ENCODE data around the gene MTNR1A. TPM values are rescaled to one million over a fixed set of nuclear protein-coding genes. Genes with fewer than 3 reads are reported as not detected.

MTNR1A gene
- total and polyA plus RNA-seq, 2 donors (not counting 1 experiment from before 2014, with no cell fraction given), result not detected

DNA sequence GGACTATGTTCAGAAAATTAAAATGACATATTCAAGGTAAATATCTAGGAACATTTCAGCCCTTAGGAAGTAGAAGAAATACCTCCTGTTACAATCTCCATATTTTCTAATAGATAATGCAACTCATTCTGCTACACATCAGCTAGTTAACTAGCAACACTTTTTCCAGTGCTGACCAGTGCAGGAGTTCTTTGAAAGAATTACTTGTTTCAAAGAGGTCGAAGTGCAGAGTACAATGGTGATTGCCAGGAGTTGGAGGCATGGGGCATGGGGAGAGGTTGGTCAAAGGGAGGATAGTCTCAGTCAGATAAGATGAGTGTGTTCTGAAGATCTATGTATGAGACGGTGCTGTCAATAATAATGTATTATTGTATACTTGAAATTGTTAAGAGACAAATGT, 53.1 kb downstream of the MTNR1A start:
- no peak for TF ChIP-seq EZH2 (IDR thresholded peaks at IDR 0.05; ENCODE audit: borderline replicate concordance, insufficient read depth, low read depth, low read length, poor library complexity, severe bottlenecking)
- TF ChIP-seq, protein P1, sequence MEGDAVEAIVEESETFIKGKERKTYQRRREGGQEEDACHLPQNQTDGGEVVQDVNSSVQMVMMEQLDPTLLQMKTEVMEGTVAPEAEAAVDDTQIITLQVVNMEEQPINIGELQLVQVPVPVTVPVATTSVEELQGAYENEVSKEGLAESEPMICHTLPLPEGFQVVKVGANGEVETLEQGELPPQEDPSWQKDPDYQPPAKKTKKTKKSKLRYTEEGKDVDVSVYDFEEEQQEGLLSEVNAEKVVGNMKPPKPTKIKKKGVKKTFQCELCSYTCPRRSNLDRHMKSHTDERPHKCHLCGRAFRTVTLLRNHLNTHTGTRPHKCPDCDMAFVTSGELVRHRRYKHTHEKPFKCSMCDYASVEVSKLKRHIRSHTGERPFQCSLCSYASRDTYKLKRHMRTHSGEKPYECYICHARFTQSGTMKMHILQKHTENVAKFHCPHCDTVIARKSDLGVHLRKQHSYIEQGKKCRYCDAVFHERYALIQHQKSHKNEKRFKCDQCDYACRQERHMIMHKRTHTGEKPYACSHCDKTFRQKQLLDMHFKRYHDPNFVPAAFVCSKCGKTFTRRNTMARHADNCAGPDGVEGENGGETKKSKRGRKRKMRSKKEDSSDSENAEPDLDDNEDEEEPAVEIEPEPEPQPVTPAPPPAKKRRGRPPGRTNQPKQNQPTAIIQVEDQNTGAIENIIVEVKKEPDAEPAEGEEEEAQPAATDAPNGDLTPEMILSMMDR (IDR thresholded peaks at IDR 0.05), result no peak
- no peak for ATAC-seq (ENCODE audit: low read depth)
- CTCF ChIA-PET, result no interaction called here

DNA sequence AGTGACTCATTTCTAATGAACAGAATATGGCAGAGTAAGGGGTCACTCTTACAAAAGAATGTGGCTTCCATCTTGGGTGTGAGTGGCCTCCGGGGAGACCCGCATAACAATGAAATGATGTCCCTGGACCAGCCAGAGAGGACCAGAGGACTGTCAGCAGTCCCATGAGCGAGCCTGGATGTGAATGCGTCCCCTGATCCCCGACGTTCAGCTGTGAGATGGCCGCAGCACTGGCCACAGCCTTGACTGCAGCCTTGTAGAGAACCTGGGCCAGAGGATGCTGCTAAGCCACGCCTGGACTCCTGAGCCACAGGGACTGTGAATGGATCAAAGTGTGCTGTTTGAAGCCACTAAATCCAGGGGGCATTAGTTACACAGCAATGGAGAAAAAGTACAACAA, 53.8 kb downstream of the MTNR1A start:
- peaks cover 0 to 13% (median 0%) of the 10 kb centered on the region in 3 donors for H3K9me3 ChIP-seq (ENCODE audit: control extremely low read depth in 1 of 3, control insufficient read depth in 2 of 3, insufficient read depth in 1 of 3, low read length in 2 of 3)
- intact Hi-C loops (cut with micrococcal nuclease), result no loop called here
- Mint-ChIP-seq H3K4me3 (no peak overlapping the region), H3K27ac (no peak overlapping the region), H3K4me1 (no peaks in the 10 kb centered on the region), H3K9me3 (ENCODE audit: insufficient read depth) (no peaks in the 10 kb centered on the region), H3K27me3 (no peaks in the 10 kb centered on the region)
- no peak overlapping the region for H3K4me2 ChIP-seq (replicated peaks; ENCODE audit: low read depth, low read length, poor library complexity, severe bottlenecking)
- 86% methylated on average over 8 of the region's 8 CpGs for WGBS (ENCODE audit: insufficient coverage)
- DNase-seq (no peak), ATAC-seq (ENCODE audit: low read depth) (no peak)
- H3K4me3 ChIP-seq (ENCODE audit: control extremely low read depth in 1 of 5, extremely low read depth in 1 of 5, insufficient read depth in 1 of 5, low read depth in 2 of 5, low read length in 4 of 5), result no peak overlapping the region
- POLR2A ChIA-PET, result no interaction called here
- no peaks in the 10 kb centered on the region for H3K79me2 ChIP-seq (ENCODE audit: control insufficient read depth, insufficient read depth, low read length)
- H3K27ac ChIP-seq (ENCODE audit: low read length in 2 of 2), result no peak overlapping the region
- H4K20me1 ChIP-seq (ENCODE audit: control insufficient read depth, insufficient read depth, low read length, poor library complexity, severe bottlenecking), result no peaks in the 10 kb centered on the region
- no peaks in the 10 kb centered on the region for H3K27me3 ChIP-seq (replicated peaks in 1 of 4; ENCODE audit: control extremely low read depth in 1 of 4, control insufficient read depth in 3 of 4, insufficient read depth in 4 of 4, low read length in 3 of 4)
- H2AFZ ChIP-seq (ENCODE audit: insufficient read depth, low read depth, low read length, poor library complexity, severe bottlenecking), result no peak overlapping the region
- CTCF ChIA-PET, result no interaction called here
- H3K9ac ChIP-seq (ENCODE audit: low read length), result no peak overlapping the region
- no peaks in the 10 kb centered on the region for H3K4me1 ChIP-seq (ENCODE audit: control insufficient read depth in 2 of 2, insufficient read depth in 2 of 2, low read length in 2 of 2)
- H3K36me3 ChIP-seq (replicated peaks in 1 of 2; ENCODE audit: control extremely low read depth in 1 of 2, control insufficient read depth in 1 of 2, extremely low read depth in 1 of 2, insufficient read depth in 2 of 2, low read length in 1 of 2), result no peaks in the 10 kb centered on the region
- TF ChIP-seq EZH2 (IDR thresholded peaks at IDR 0.05; ENCODE audit: borderline replicate concordance, insufficient read depth, low read depth, low read length, poor library complexity, severe bottlenecking), result no peak
- TF ChIP-seq, protein P1 (IDR thresholded peaks at IDR 0.05), result no peak

More for the DNA sequence above, 53.1 kb downstream of the MTNR1A start:
- Histone ChIP-seq H4K20me1 (ENCODE audit: control insufficient read depth, insufficient read depth, low read length, poor library complexity, severe bottlenecking) (no peaks in the 10 kb centered on the region), H3K4me2 (replicated peaks; ENCODE audit: low read depth, low read length, poor library complexity, severe bottlenecking) (no peak overlapping the region), H3K9me3 (ENCODE audit: control extremely low read depth in 1 of 3, control insufficient read depth in 2 of 3, insufficient read depth in 1 of 3, low read length in 2 of 3) (peaks cover 0 to 13% (median 0%) of the 10 kb centered on the region in 3 donors), H3K4me1 (ENCODE audit: control insufficient read depth in 2 of 2, insufficient read depth in 2 of 2, low read length in 2 of 2) (no peaks in the 10 kb centered on the region), H3K9ac (ENCODE audit: low read length) (no peak overlapping the region), H3K27me3 (replicated peaks in 1 of 4; ENCODE audit: control extremely low read depth in 1 of 4, control insufficient read depth in 3 of 4, insufficient read depth in 4 of 4, low read length in 3 of 4) (no peaks in the 10 kb centered on the region), H3K36me3 (replicated peaks in 1 of 2; ENCODE audit: control extremely low read depth in 1 of 2, control insufficient read depth in 1 of 2, extremely low read depth in 1 of 2, insufficient read depth in 2 of 2, low read length in 1 of 2) (no peaks in the 10 kb centered on the region), H2AFZ (ENCODE audit: insufficient read depth, low read depth, low read length, poor library complexity, severe bottlenecking) (no peak overlapping the region), H3K4me3 (ENCODE audit: control extremely low read depth in 1 of 5, extremely low read depth in 1 of 5, insufficient read depth in 1 of 5, low read depth in 2 of 5, low read length in 4 of 5) (no peak overlapping the region), H3K27ac (ENCODE audit: low read length in 2 of 2) (no peak overlapping the region), H3K79me2 (ENCODE audit: control insufficient read depth, insufficient read depth, low read length) (no peaks in the 10 kb centered on the region)
- no peak overlapping the region for H3K4me3 Mint-ChIP-seq
- H3K27me3 Mint-ChIP-seq, result no peaks in the 10 kb centered on the region
- H3K27ac Mint-ChIP-seq, result no peak overlapping the region
- no peak for DNase-seq
- intact Hi-C loops (cut with micrococcal nuclease), result no loop called here
- no peaks in the 10 kb centered on the region for H3K4me1 Mint-ChIP-seq
- WGBS (ENCODE audit: insufficient coverage), result 67% methylated on average over 1 of the region's 2 CpGs
- POLR2A ChIA-PET, result no interaction called here
- H3K9me3 Mint-ChIP-seq (ENCODE audit: insufficient read depth), result no peaks in the 10 kb centered on the region
